Spleen (tissue), 7 donors: Measurements from ENCODE around the gene KCNE1.

Experiments used
- CTCF ChIP-seq, 11 experiments: fragments of 200-600 bp in 7 of 11; fragments of 450-650 bp in 4 of 11; sonication (generic) in 4 of 11; IDR thresholded peaks in 8 of 11; conservative IDR thresholded peaks in 3 of 11; 1 replicate in 7 of 11; 2 replicates in 4 of 11; pipeline versions ENCODE4 v1.4.0 to v1.8.0; 2016 to 2021; ENCODE audit warnings: antibody characterized with exemption in 11 of 11, inconsistent platforms in 4 of 11, mild to moderate bottlenecking in 1 of 11
- POLR2AphosphoS5 ChIP-seq, 3 donors: sonication (generic); formaldehyde crosslinking; IDR thresholded peaks; one replicate each; pipeline ENCODE4 v1.5.1; 2017; ENCODE audit warnings: antibody characterized with exemption in 3 of 3
- donor health status: DM: no; HTN: no; CAD: no; lungs with moderate emphysema.
- donor health status: DM: no; HTN: no; CAD: no.
- donor health status: DM: no; HTN: no; CAD: no.

- TF ChIP-seq POLR2AphosphoS5 (IDR thresholded peaks at IDR 0.05) (no peak), CTCF (IDR thresholded peaks at IDR 0.05 in 8 of 11, conservative IDR thresholded peaks at IDR 0.05 in 3 of 11) (no peak)
Observed at GRCh38 chr21:34530261-34530660, 18.3 kb upstream of the KCNE1 start.
